ENCODE measurements around the gene EZH2.
A peak's percentile ranks its signal among the peaks of the same experiment; 100 is the strongest.

The EZH2 gene

DNA sequence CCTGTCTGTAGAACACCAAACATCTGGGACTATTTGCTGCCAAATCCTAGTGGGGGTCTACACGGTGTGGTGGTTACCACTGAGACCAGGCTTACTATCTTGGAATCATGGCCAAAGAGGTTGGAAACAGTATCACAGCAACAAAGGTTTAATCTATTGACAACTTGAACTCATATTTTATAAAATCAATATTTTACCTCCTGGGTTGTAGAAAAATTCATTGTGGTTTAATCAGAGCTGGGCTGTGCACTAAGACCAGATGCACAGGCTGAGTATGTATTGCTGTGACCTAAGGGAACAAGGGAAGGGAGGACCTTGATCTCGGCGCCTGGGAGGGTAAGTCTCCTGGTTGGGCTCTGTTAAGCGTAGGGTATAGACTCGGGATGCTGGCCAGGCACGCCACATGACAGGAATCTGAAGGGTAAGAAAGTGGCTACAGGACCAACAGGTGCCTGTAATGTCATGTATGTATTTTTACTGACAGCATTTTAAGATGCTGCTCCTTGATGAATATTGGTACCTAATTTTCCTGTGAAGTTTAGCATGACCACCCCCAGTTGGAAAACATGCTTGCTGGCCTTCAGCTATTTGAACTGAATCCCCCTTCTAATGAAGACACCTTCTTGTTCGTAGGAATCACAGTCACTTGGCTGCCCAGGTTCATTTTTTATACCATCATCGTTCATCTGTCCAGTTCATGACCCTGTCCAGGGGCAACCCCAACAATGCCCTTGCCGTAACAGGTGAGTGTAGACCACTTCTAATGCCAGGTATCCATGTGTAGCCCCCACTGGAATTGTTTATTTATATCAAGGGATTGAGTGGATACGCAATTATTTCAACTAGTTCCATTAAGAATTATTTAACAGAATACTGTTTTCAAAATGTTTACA, 79.5 kb downstream of the EZH2 start:
- DNase-seq, result no peak

DNA sequence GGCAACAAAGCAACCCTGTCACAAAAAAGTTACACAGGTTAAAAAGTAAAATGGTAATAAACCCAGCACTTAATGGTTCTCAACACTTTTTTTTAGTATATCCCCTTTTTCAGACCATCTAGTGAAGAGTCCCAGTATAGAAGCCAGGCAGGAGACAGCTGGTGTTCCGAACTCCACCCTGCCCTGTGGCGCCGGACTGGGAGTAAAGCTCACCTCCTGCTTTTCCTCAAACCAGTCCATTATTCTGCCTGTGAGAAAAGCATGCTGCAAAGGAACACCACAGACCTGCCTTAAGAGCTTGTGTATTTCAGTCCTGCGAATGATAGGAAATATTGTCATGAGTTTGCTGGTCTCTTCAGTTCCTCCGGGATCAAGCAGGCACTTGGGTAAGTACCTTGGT, 81.0 kb downstream of the EZH2 start:
- no peak for DNase-seq

DNA sequence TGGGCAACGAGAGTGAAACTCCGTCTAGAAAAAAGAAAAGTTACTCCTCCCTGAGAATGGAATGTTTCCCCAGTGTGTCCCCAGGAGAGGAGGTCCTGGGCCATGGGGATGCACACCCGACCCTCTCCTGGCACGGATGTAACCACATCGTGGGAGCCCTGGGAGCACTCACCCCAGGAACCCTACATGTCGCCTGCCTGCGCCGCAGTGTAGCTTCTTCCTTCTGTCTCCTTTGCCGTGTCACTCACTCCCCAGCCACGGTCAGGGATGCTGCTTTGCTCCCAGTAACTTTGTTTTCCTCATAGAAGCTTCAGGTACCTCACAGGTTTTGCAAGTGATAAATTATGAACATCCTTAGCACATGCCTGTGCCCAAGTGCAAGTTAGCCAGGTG, 82.0 kb downstream of the EZH2 start:
- no peak for DNase-seq

DNA sequence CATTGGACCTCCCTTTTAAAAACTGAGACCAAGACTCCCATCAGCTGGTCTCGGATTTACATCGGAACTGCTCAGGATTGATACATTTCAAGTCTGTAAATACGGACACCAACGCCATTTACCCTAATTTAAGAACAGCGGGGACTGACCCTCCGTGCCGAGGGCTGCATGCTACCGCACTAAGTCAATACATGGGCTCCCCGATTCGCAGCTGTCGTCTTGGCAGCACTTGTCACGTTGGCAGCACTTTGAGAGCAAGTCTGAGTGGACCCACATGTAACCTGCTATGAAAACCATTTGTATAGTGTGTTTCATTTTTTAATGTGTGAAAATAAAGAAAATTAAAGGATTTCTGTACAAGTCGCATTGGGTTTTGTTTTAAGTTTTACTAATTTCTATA, 83.4 kb downstream of the EZH2 start:
- no peak for DNase-seq

DNA sequence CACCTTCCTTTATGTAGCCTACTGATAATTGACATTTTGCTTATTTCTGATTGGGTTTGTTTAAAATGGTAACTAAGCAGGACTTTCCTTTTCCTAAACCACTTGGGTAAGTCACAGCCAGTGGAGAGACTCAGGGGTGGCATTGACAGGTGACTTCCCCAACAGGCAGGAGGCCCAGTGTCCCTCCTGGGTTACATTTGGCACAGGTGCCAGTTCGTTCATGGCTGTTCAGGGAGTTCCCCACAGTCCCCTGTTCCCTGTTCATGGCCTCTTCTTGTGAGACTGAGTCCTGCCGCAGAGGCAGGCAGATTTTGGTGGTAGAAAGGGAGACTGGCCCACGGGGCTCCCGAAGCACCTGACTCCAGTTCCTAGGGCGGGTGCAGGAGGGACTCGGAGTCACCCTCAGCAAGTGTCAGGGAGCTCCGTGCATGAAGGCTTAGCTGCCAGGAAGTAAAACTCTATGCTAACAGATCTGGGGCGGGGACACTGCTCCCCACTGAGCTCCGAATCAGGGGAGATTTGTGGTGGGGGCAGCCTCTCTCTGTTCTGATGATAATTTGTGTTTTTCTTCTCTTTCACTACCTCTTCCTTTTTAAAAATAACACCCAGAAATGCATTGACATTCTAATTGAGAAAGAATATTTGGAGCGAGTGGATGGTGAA, 84.1 kb downstream of the EZH2 start:
- no peak for DNase-seq

DNA sequence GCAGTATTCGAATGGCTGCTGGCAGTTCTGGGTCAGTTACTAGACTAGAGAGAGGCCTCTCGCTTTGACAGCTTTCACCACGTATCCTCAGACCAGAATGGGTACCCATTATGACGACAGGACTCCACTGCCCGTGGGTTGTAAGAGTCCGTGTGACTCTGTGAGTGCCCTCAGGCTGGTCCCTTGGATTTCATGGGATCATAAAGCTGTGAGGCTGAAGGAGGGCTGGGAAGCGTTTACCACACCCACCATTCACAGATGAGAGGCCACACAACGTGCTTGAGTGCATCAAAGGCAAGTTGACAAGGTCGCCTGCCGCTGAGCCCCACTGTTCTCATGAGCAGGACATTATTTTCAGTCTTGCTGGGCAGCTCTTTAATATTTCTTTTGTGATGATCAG, 87.2 kb downstream of the EZH2 start:
- no peak for DNase-seq

DNA sequence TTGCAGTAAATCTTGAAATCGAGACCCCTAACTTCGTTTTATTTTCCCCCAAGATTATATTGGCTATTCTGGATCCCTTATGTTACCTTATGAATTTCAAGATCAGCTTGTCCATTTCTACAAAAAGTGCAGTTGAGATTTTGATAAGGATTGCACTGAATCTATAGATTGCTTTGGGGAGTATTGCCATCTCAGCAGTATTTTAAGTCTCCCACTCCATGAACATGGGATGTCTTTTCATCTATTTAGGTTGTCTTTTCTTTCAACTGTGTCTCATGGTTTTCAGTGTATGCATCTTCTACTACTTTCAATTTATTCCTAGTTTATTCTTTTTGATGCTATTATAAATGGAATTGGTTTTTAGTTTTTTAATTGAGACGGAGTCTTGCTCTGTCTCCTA, 89.6 kb downstream of the EZH2 start:
- no peak for DNase-seq

DNA sequence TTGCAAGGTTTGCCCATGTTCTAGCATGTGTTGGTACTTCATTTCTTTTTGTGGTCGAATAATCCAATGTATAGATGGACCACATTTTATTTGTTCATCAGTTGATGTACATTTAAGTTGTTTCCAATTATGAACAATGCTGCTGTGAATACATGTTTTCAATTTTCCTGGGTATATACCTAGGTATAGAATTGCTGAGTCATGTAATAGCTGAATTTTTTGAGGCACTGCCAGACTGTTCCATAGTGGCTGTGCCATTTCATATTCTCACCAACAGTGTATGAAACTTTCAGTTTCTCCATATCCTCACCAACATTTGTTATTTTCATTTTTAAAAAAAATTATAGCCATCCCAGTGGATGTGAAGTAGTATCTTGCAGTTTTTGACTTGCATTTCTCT, 90.5 kb downstream of the EZH2 start:
- DNase-seq, result no peak

DNA sequence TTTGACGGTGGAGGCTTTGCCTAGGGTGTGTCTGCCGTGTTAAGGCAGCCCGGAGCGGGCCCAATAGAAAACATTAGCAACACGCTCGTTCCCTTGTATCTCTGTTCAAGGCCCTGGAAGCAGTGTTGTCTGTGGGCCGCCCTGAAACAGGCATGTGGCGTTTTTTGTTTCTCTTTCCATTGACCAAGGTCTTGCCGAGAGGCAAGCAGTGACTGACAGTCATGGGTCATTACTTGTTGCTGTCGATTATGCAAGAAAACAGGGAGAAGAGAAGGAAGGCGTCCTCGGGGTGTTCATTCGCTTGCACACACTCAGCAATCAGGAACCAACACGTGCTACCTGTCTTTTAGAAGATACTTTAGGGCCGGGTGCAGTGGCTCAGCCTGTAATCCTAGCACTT, 92.5 kb downstream of the EZH2 start:
- DNase-seq, result no peak

DNA sequence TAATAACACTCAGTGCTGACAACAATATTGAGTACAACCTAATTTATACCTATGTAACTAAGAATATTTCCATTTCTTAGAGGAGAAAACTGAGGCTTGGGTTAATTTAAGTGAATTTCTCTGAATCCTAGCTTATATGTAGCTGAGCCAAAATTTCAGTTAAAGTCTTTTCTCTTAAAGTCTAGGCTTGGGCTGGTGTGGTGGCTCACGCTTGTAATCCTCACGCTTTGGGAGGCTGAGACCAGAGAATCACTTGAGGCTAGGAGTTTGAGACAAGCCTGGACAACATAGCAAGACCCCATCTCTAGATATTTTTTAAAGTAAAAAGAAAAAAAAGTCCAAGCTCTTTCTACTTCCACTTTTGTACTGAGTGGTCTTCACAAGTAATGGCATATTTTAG, 93.2 kb downstream of the EZH2 start:
- no peak for DNase-seq

DNA sequence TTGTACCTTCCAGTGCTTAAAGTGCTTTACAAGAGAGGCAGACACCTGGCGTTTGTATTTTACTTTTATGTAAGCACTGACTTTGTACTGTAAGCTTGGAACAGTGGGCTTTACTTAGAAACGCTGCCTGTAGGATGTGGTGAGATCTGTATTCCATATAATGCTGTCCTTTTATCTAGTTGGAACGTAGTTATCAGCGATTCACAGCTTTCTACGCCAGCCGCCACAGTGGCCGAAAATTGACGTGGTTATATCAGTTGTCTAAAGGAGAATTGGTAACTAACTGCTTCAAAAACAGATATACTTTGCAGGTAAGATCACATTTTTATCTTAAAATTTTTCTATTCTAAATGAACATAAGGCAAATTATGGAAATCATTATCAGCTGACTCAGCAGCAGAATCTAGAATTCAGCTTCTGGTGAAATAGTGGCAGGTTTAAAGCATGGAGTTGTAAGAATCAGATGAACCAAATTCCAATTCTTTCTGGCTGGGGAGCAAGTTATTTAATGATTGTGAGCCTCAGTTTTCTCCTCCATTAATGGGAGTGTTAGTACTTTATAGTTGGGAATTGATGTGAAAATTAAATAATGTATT, 93.9 kb downstream of the EZH2 start:
- DNase-seq, result no peak

DNA sequence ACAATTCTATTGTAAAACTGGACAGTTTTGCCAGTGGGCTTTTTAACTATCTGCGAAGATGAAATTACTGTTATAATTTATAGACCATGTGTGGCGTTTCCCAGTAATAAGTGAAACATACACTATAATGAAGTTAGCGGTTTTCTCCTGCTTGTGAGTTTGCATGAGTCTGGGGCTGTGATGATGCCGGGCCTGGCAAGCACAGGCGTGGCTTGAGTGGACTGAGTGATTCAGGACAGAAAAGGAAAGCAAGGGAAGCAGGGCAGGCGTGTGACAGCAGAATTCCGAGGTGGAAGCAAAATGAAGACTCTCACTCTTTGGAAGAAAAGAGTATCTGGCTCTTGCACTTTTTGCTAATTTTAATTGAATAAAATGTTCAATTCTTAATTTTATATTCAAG, 94.9 kb downstream of the EZH2 start:
- DNase-seq, result no peak

DNA sequence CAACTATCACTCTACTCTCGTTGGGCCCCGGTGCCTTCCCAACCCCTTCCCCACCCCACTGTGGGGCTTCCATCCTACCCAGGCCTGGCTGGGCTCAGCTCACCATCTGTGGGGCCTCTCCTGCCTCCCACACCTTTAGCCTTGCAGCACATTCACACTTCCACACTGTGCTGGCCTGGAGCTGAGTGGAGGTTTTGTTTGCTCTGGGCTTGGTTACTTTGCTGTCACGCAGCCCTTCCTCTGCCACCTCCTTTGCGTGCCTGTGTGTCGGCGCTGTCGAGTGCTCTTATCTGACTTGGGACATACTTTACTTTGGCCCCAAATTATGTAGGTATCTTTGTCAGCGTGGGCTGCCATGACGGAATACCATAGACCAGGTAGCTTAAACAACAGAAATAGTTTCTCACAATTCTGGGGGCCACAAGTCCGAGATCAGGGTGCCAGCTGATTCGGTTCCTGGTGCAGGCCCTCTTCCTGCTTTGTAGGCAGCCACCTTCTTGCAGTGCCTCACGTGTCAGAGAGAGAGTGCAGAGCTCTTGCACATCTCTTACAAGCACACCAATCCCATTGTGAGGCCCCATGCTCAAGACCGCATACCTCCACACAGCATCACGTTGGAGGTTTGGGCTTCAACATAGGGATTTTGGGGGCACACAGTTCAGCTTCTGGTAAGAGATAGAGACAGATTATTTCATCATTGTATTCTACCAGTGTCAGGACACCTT, 96.4 kb downstream of the EZH2 start:
- DNase-seq, result peak; percentile 77

DNA sequence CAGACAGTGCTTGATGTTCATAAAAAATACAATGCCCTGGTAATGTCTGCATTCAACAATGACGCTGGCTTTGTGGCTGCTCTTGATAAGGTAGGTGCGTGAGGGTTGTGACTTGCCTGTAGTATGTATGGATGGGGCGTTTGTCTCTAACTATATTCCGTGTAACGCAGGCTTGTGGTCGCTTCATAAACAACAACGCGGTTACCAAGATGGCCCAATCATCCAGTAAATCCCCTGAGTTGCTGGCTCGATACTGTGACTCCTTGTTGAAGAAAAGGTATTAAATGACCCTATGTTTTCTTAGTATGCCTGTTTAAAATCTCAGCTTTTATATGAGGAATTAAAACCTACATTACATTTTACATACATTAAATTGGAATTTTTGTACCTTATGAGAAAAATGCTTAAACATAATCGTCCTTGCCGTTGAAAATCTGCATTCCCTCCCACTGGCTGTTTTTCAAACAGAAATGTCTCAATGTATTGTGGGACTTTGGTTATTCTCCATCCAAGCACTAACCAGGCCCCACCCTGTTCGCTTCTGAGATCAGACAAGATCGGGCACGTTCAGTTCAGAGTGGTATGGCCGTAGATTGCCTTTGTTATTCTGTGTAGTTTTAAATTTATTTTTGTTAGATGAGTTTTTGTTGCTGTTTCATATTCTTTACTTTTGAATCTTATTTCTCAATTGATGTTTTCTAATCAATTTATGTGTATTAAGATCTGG, 100.1 kb downstream of the EZH2 start:
- no peak for DNase-seq

DNA sequence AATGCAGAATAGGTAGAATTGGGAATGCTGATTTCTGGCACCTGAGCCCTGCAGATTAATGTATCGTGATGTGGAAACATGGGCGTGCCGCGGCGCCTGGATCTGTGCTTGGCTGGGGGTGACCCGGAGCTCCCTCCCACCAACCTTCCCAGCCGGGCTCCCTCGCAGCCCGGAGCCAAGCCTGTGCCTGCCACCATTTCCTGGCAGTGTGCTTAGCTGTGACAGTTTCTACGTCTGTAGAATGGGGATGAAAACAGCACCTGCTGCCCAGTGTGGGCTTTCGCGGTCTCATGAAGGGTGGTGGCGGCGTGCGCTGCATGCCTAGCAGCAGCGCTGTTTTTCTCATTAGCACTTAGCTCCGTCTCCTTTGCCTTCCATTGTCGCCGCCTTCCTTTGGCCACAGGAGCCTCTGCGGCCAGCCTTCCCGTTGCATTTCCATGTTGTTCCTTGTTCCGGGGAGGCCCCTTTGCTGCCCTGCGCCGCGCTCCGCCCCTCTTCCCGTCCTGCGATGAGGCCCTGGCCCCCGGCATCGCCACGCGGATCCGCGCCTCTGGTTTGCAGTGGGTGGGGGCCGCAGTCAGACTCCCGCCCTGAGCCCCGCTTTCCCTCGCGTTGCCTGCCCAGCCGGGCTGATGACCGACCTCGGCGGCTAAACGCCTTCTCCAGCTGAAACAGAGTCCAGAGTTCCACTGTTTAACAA, 101.2 kb downstream of the EZH2 start:
- no peak for DNase-seq

DNA sequence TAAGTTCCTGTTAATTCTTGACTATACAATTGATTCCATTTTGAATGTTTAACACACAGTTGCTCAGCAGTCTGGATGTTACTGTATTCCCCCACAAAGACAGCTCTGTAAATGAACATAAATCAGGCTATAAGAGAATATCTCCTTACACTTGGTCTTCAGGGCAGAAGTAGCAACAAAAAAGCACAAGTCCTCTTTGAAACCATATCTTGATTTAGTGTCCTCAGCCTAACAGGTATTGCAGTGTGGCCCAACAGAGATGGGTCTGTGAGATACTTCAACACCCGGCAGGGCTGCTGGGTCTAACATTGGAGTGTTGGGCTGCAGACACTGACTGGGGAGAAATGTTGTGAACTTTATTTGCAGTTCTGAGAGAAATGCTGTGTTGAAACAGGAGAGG, 109.6 kb downstream of the EZH2 start:
- DNase-seq, result no peak

DNA sequence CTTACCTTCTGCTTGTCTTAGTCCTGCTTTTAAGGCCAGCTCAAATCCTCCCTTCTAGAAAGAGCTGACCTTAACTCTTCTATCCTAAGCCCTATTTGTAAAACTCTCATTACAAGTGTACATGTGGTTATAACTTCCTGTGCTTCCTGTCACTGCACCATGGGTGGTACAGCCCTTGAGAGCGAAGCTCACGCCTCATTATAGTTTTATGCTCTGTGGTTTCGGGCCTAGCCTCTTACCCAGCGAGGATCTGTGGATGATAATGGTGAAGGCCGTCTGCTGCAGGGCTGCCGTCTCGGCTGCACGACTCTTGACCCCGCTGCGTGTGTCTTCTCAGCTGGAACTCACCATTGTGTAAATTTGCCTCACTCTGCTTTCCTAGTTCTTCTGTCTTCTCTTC, 110.8 kb downstream of the EZH2 start:
- no peak for DNase-seq

DNA sequence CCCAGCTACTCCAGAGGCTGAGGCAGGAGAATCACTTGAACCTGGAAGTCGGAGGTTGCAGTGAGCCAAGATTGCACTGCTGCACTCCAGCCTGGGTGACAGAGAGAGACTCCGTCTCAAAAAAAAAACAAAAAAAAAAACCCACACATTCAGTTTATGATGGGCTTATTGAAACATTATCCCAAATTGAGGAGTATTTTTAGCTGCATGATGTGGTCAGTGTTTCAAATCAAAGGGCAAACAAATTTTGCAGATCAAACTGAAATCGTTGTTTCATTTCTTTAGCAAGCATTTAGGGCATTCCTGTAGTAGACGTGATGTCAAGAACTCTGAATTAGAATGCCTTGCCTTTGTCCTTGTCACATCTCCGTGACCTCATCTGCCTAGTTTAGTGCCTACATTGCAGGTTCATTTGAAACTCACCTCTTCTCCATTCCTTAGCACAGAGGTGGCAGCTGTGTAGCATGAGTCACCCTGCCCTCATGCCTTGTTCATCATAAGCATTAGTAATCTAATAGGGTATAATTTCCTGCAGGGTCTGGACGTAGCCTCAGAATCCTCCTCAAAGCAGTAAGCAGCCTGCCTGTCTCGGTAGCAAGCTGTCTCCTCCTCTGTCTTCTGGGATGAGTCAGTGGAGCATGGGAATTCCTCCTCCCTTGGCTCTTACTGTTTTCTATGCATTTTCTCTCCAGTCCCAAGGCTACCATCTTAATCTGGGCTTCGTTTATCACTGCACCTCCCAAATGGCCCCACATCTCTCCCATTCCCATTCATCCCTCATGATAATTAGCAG, 111.6 kb downstream of the EZH2 start:
- peak; percentile 53 for DNase-seq

DNA sequence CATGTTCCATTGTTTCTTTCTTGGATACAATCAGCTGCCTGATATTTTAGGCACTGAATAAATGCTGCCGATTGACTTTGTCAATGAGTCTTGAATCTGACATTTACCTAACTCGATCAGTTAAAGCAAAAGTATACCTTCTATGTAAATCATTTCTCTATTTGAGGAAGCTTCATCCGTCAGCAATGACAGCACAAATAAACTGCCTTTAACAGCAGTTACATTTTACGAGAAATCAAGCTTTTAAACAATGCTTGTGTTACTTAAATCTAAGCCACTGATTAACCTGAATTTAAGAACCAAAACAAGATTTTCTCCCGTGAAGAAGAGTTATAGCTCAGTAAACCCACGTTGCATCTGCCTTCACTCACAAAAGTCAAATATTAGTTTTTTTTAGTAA, 114.1 kb downstream of the EZH2 start:
- DNase-seq, result no peak

DNA sequence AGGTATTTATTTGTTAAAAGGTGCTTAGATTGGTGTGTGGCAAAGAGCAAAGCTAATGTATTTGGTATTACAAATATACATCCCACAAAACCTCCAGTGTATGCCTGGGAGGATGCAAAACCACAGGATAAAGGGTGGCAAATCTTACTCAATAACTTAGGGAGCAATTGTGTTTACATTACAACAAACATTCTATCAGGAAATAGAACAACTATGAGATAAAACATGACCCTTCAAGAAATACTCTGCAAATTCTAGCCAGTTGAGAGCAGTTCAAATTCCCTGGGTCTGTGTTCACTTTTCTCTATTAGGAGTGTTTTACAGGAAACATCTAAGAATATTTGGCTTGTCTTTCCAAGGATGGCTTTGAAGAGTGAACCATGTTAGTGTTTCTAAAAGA, 120.5 kb downstream of the EZH2 start:
- no peak for DNase-seq

Data from DMS53 (cell line).